ENCODE measurements around the gene HIVEP3. TPM values are rescaled to one million over a fixed set of nuclear protein-coding genes. Genes with fewer than 3 reads are reported as not detected.

The HIVEP3 gene
- total and polyA plus RNA-seq, 2 of the 13 experiments (the other 11 are each of a cell fraction or from before 2014, with no cell fraction given), result 0.05 TPM; not detected in 1

DNA sequence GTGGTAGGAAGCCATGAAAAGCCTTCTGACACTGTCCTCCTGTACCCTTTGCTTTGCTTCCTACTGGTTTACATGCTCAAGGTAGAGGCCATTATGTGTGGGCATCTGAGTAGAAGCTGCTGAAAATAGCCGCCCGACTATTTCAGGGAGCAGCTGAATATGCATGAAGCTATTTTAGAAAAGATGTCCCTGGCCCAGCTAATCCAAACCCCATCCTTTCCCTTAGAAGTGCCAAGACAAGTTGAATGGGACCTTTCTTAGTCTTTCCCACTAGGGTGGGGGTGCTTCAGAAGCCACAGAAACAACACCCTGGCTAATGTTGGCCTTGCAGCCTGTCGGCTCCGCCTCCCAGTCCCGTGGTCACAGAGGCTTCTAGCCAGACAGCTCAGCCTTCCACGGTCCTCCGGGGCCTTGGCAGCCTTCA, 229.2 kb downstream of the HIVEP3 start (continued):
- no peak for TF ChIP-seq KAT8 (CRISPR knock-in tag; IDR thresholded peaks at IDR 0.05)
- no peak for TF ChIP-seq ZNF10 (CRISPR knock-in tag; IDR thresholded peaks at IDR 0.05; ENCODE audit: borderline replicate concordance, low read depth)
- TF ChIP-seq NR2F1 (CRISPR knock-in tag; IDR thresholded peaks at IDR 0.05), result no peak
- no peak for TF ChIP-seq ZNF333 (CRISPR knock-in tag; IDR thresholded peaks at IDR 0.05; ENCODE audit: borderline replicate concordance)
- TF ChIP-seq, protein P1, sequence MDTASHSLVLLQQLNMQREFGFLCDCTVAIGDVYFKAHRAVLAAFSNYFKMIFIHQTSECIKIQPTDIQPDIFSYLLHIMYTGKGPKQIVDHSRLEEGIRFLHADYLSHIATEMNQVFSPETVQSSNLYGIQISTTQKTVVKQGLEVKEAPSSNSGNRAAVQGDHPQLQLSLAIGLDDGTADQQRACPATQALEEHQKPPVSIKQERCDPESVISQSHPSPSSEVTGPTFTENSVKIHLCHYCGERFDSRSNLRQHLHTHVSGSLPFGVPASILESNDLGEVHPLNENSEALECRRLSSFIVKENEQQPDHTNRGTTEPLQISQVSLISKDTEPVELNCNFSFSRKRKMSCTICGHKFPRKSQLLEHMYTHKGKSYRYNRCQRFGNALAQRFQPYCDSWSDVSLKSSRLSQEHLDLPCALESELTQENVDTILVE (CRISPR knock-in tag; IDR thresholded peaks at IDR 0.05), result no peak
- TF ChIP-seq MTA1 (CRISPR knock-in tag; IDR thresholded peaks at IDR 0.05; ENCODE audit: borderline replicate concordance), result no peak
- no peak for TF ChIP-seq POGZ (CRISPR knock-in tag; IDR thresholded peaks at IDR 0.05)

DNA sequence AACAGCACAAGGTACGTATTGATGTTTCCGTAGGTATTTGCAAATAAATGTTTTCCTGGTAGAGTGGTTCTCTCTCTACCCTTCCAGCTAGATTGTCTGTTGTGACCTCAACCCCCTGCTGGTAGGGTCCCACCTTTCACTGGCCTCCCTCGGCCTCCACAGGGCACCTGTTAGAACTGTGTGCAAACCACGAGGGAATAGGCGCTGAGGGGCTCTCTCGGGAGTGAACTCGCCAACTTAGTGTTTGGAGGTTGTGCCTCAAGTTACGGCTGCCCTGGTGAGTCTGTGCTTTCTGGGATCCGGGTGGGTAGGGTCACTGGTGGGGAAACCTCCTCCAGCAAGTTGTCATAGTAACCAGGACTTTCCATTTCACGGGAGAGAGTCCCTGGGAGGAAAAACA, 229.6 kb downstream of the HIVEP3 start:
- Histone ChIP-seq H3K4me1 (ENCODE audit: insufficient read depth, low read length) (no peaks in the 10 kb centered on the region), H3K9me3 (ENCODE audit: low read length) (no peaks in the 10 kb centered on the region), H3K27ac (ENCODE audit: extremely low read length, insufficient read depth, low read length) (no peak overlapping the region), H3K79me2 (ENCODE audit: insufficient read depth, low read length) (no peaks in the 10 kb centered on the region), H4K20me1 (ENCODE audit: insufficient read depth, low read length) (no peaks in the 10 kb centered on the region), H3K36me3 (replicated peaks in 1 of 2; ENCODE audit: control insufficient read depth in 1 of 2, insufficient read depth in 2 of 2, low read length in 2 of 2) (no peaks in the 10 kb centered on the region), H3K4me3 (replicated peaks in 1 of 3; ENCODE audit: insufficient read depth in 1 of 3, low read depth in 2 of 3, low read length in 3 of 3) (no peak overlapping the region), H2AFZ (ENCODE audit: low read length) (no peak overlapping the region), H3K4me2 (ENCODE audit: low read depth, low read length) (no peak overlapping the region), H3K9ac (ENCODE audit: insufficient read depth, low read depth, low read length) (no peak overlapping the region), H3K27me3 (ENCODE audit: control insufficient read depth in 1 of 2, insufficient read depth in 2 of 2, low read length in 2 of 2) (peaks cover 1 to 7% of the 10 kb centered on the region in 2 experiments; a peak in 1 of 5 replicates)
- WGBS (ENCODE audit: low lambda C conversion rate), result 17% methylated on average over 10 of the region's 10 CpGs
- no peak for FAIRE-seq
- TF ChIP-seq HMG20B (CRISPR knock-in tag; conservative IDR thresholded peaks at IDR 0.05), result no peak
- no peak for TF ChIP-seq ZFP90 (CRISPR knock-in tag; IDR thresholded peaks at IDR 0.05; ENCODE audit: borderline replicate concordance)
- intact Hi-C loops (cut with micrococcal nuclease; ENCODE audit: unreplicated experiment) (no loop called here), in situ Hi-C loops (cut with HindIII; ENCODE audit: extremely low pct_ligation_motif_present, low pct_unique_long_range_greater_than_20kb) (no loop called here)
- no peak for DNase-seq (ENCODE audit: low spot score)
- BruUV-seq (replicated peaks), result no TSS peak
- ChIA-PET POLR2A (no interaction called here), CTCF (ENCODE audit: low intra/inter-chr PET ratio, low total read pairs) (no interaction called here)
- ATAC-seq, result peak; percentile 50

All from HepG2 (cell line).